Measurements from ENCODE around the gene MUSTN1.

GRCh38 chr3:52871761-52872160 lies 36.9 kb upstream of the MUSTN1 start:
- TF ChIP-seq CTCF (IDR thresholded peaks at IDR 0.05; ENCODE audit: low read length): no peak
- TF ChIP-seq EZH2phosphoT487 (IDR thresholded peaks at IDR 0.05; ENCODE audit: low read length): no peak
- no peak for TF ChIP-seq EZH2 (optimal IDR thresholded peaks at IDR 0.05; ENCODE audit: low read depth, low read length)
